CD14-positive monocyte (primary cell): Measurements from ENCODE around the gene PDE9A. TPM values are rescaled to one million over a fixed set of nuclear protein-coding genes. Genes with fewer than 3 reads are reported as not detected.

Experiments
- DNase-seq, 3 donors: peaks; one replicate each; pipeline ENCODE4 v3.0.0-alpha.2; 2011 to 2022
- H2AFZ ChIP-seq: 2 replicates; pipeline ENCODE4 v1.6.0; 2012; ENCODE audit warnings: mild to moderate bottlenecking, low read depth, low read length, inconsistent platforms; ENCODE audit not compliant: insufficient read depth, poor library complexity, severe bottlenecking
- H3K27ac ChIP-seq, 2 donors: 1 replicate in 1 of 2; 2 replicates in 1 of 2; pipeline ENCODE4 v1.5.1; 2012 to 2013; ENCODE audit warnings: low read length in 2 of 2, control low read depth in 1 of 2, inconsistent platforms in 1 of 2, low read depth in 1 of 2, mild to moderate bottlenecking in 1 of 2
- H3K27me3 ChIP-seq, 2 donors: one replicate each; pipeline versions ENCODE4 v1.6.0 to v1.6.1; 2011 to 2013; ENCODE audit warnings: low read length in 2 of 2; ENCODE audit not compliant: control insufficient read depth in 2 of 2, insufficient read depth in 2 of 2
- H3K36me3 ChIP-seq, 2 donors: replicated peaks in 1 of 2; 1 replicate in 1 of 2; 2 replicates in 1 of 2; pipeline versions ENCODE4 v1.5.1 to v1.6.1; 2012 to 2013; ENCODE audit warnings: low read length in 2 of 2, control low read depth in 1 of 2, inconsistent platforms in 1 of 2, mild to moderate bottlenecking in 1 of 2; ENCODE audit not compliant: insufficient read depth in 2 of 2, control insufficient read depth in 1 of 2
- H3K4me1 ChIP-seq, 2 donors: 1 replicate in 1 of 2; 2 replicates in 1 of 2; pipeline versions ENCODE4 v1.5.1 to v1.6.1; 2012 to 2013; ENCODE audit warnings: low read length in 2 of 2, control low read depth in 1 of 2, inconsistent platforms in 1 of 2, mild to moderate bottlenecking in 1 of 2, moderate library complexity in 1 of 2; ENCODE audit not compliant: insufficient read depth in 2 of 2, control insufficient read depth in 1 of 2
- H3K4me2 ChIP-seq: replicated peaks from 2 replicates; pipeline ENCODE3; 2012; ENCODE audit warnings: low read length, moderate library complexity, mild to moderate bottlenecking; ENCODE audit not compliant: poor library complexity, severe bottlenecking; ENCODE audit errors: extremely low read depth
- H3K4me3 ChIP-seq, 3 experiments: fragments of 200-600 bp in 1 of 3; sonication (generic) in 1 of 3; replicated peaks in 1 of 3; 1 replicate in 2 of 3; 2 replicates in 1 of 3; pipeline ENCODE4 v1.5.1; 2011 to 2013; ENCODE audit warnings: low read length in 3 of 3, mild to moderate bottlenecking in 3 of 3, control low read depth in 2 of 3, low read depth in 2 of 3, inconsistent platforms in 1 of 3, moderate library complexity in 1 of 3
- H3K79me2 ChIP-seq: 2 replicates; pipeline ENCODE4 v1.6.0; 2012; ENCODE audit warnings: mild to moderate bottlenecking, control low read depth, inconsistent platforms, low read length, moderate library complexity; ENCODE audit not compliant: insufficient read depth
- H3K9ac ChIP-seq: 2 replicates; pipeline ENCODE4 v1.6.0; 2017; ENCODE audit warnings: low read length, mild to moderate bottlenecking; ENCODE audit not compliant: insufficient read depth, poor library complexity, severe bottlenecking
- H3K9me3 ChIP-seq, 2 donors: replicated peaks in 1 of 2; 1 replicate in 1 of 2; 2 replicates in 1 of 2; pipeline versions ENCODE4 v1.5.1 to v1.6.1; 2012 to 2013; ENCODE audit warnings: low read length in 2 of 2, control low read depth in 1 of 2; ENCODE audit not compliant: control insufficient read depth in 1 of 2, insufficient read depth in 1 of 2
- H4K20me1 ChIP-seq: 2 replicates; pipeline ENCODE4 v1.6.0; 2012; ENCODE audit warnings: mild to moderate bottlenecking, low read length, control low read depth, moderate library complexity; ENCODE audit not compliant: insufficient read depth
- H3K27ac Mint-ChIP-seq, 7 donors: one replicate each; pipeline ENCODE4 v1.8.0; 2020; ENCODE audit warnings: mild to moderate bottlenecking in 7 of 7, mixed read lengths in 7 of 7, moderate library complexity in 6 of 7, inconsistent platforms in 2 of 7
- H3K27me3 Mint-ChIP-seq, 3 donors: one replicate each; pipeline ENCODE4 v1.8.0; 2021 to 2022; ENCODE audit warnings: low read depth in 3 of 3, mild to moderate bottlenecking in 3 of 3, mixed read lengths in 3 of 3, moderate library complexity in 3 of 3, inconsistent platforms in 1 of 3
- H3K36me3 Mint-ChIP-seq, 2 donors: one replicate each; pipeline ENCODE4 v1.8.0; 2020; ENCODE audit warnings: mixed read lengths in 2 of 2, inconsistent platforms in 1 of 2, mild to moderate bottlenecking in 1 of 2
- H3K4me1 Mint-ChIP-seq: one replicate; pipeline ENCODE4 v1.8.0; 2020; ENCODE audit warnings: mild to moderate bottlenecking, mixed read lengths
- H3K4me3 Mint-ChIP-seq, 2 donors: one replicate each; pipeline ENCODE4 v1.8.0; 2020; ENCODE audit warnings: mild to moderate bottlenecking in 2 of 2, mixed read lengths in 2 of 2, moderate library complexity in 1 of 2
- H3K9me3 Mint-ChIP-seq, 7 donors: one replicate each; pipeline ENCODE4 v1.8.0; 2020 to 2022; ENCODE audit warnings: mixed read lengths in 7 of 7, mild to moderate bottlenecking in 6 of 7, moderate library complexity in 6 of 7, inconsistent platforms in 2 of 7
- WGBS: methylation state at CpG from one replicate; pipeline ENCODE4 v1.1.5; 2013; ENCODE audit warnings: missing lambda C conversion rate; ENCODE audit not compliant: insufficient coverage; 5-methylcytosine and 5-hydroxymethylcytosine counted together
- intact Hi-C, 2 donors: fragments of 100-400 bp; cut with micrococcal nuclease; formaldehyde crosslinking; loops; one replicate each; pipeline versions ENCODE4 v1.15.0 to v1.15.1; 2023
- polyA plus RNA-seq, 3 donors: library from polyadenylated mRNA; depleted of rRNA in 1 of 3; unstranded in 2 of 3; stranded (reverse) in 1 of 3; fragments of 300-500 nt in 2 of 3; fragments of >200 nt in 1 of 3; fragmentation: Illumina TruSeq in 2 of 3; gene quantifications; 1 replicate in 2 of 3; 2 replicates in 1 of 3; pipeline ENCODE4 v1.2.3, GENCODE V29; 2012 to 2021
- TF ChIP-seq, protein P1 (sequence below): fragments of 200-600 bp; IDR thresholded peaks from one replicate; pipeline ENCODE4 v1.8.0; 2022; ENCODE audit warnings: antibody characterized with exemption, mild to moderate bottlenecking

Gene PDE9A
- polyA plus RNA-seq, 3 donors, result 0.05 to 0.52 TPM; not detected in 1

DNA sequence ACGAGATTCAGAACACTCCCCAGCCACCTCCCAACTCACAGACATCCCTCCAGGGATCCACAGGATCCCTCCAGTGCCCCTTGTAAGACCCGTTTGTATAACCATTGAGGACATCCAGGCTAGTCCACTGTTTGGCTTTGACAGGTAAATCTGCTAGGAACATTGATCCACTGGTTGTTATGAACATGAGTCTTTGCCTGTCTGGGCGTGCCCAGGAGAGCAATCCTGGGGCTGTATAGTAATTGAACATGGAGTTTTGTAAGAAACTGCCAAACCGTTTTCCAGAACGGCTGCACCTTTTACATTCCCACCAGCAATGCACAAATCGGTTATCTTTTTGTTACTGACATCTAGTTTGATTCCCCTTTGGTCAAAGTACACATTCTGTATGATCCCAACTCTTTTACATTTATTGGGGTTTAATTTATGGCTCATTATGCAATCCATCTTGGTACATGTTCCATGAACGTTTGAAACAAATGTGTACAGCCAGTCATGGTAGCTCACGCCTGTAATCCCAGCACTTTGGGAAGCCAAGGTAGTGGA is 137.2 kb downstream of the PDE9A start:
- Mint-ChIP-seq H3K4me3 (no peak overlapping the region), H3K4me1 (no peaks in the 10 kb centered on the region), H3K36me3 (no peaks in the 10 kb centered on the region), H3K27me3 (peaks cover 5 to 10% (median 10%) of the 10 kb centered on the region in 3 donors), H3K9me3 (peaks cover 5 to 11% (median 8%) of the 10 kb centered on the region in 7 donors), H3K27ac (peak overlapping the region in 1 of 7 donors; percentile 46)
- Histone ChIP-seq H3K36me3 (no peaks in the 10 kb centered on the region), H3K79me2 (no peaks in the 10 kb centered on the region), H3K27me3 (no peaks in the 10 kb centered on the region), H3K4me1 (no peaks in the 10 kb centered on the region), H3K4me3 (no peak overlapping the region), H3K9ac (no peak overlapping the region), H3K9me3 (no peaks in the 10 kb centered on the region), H2AFZ (no peak overlapping the region), H3K27ac (no peak overlapping the region), H3K4me2 (no peak overlapping the region), H4K20me1 (no peaks in the 10 kb centered on the region)
- intact Hi-C loops, result no loop called here
- TF ChIP-seq, protein P1, sequence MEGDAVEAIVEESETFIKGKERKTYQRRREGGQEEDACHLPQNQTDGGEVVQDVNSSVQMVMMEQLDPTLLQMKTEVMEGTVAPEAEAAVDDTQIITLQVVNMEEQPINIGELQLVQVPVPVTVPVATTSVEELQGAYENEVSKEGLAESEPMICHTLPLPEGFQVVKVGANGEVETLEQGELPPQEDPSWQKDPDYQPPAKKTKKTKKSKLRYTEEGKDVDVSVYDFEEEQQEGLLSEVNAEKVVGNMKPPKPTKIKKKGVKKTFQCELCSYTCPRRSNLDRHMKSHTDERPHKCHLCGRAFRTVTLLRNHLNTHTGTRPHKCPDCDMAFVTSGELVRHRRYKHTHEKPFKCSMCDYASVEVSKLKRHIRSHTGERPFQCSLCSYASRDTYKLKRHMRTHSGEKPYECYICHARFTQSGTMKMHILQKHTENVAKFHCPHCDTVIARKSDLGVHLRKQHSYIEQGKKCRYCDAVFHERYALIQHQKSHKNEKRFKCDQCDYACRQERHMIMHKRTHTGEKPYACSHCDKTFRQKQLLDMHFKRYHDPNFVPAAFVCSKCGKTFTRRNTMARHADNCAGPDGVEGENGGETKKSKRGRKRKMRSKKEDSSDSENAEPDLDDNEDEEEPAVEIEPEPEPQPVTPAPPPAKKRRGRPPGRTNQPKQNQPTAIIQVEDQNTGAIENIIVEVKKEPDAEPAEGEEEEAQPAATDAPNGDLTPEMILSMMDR, result no peak
- 93% methylated on average over 3 of the region's 8 CpGs for WGBS
- no peak for DNase-seq

GRCh38 chr21:42793774-42794173 is 140.4 kb downstream of the PDE9A start:
- H4K20me1 ChIP-seq, result no peaks in the 10 kb centered on the region
- no peak overlapping the region for H3K27ac ChIP-seq
- no peaks in the 10 kb centered on the region for H3K9me3 ChIP-seq
- H3K4me3 Mint-ChIP-seq, result no peak overlapping the region
- intact Hi-C loops, result no loop called here
- H3K27me3 ChIP-seq, result no peaks in the 10 kb centered on the region
- no peaks in the 10 kb centered on the region for H3K4me1 Mint-ChIP-seq
- no peak overlapping the region for H3K27ac Mint-ChIP-seq
- no peaks in the 10 kb centered on the region for H3K36me3 ChIP-seq
- H3K9ac ChIP-seq, result no peak overlapping the region
- H3K4me1 ChIP-seq, result no peaks in the 10 kb centered on the region
- TF ChIP-seq, protein P1, result no peak
- H3K4me3 ChIP-seq, result no peak overlapping the region
- H3K9me3 Mint-ChIP-seq, result peaks cover 0 to 3% (median 0%) of the 10 kb centered on the region in 7 donors
- peaks cover 8 to 14% (median 12%) of the 10 kb centered on the region in 3 donors for H3K27me3 Mint-ChIP-seq
- no peaks in the 10 kb centered on the region for H3K36me3 Mint-ChIP-seq
- WGBS, result 100% methylated on average over 6 of the region's 7 CpGs
- H2AFZ ChIP-seq, result no peak overlapping the region
- no peak overlapping the region for H3K4me2 ChIP-seq
- DNase-seq, result no peak
- no peaks in the 10 kb centered on the region for H3K79me2 ChIP-seq
